GM19240 (cell line): ENCODE results near the gene KIFC1.

Experiments
- DNase-seq: peaks from one replicate; pipeline ENCODE4 v3.0.0; 2011; ENCODE audit warnings: low spot score; ENCODE audit not compliant: insufficient read length

The KIFC1 gene

DNA sequence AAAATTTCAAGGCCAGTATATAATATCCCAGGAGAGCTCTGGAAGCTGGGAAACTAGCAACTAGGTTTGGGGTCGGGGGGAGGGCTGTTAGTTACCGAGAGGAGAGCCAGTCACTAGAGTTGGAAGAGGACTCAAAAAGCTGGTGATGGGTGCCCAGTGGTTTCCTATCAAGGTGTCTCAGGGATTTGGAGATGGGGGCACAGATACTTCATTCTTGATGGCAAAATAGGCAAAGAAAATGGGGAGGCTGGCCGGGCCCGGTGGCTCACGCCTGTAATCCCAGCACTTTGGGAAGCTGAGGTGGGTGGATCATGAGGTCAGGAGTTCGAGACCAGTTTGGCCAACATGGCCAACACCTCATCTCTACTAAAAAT, 20.0 kb downstream of the KIFC1 start:
- DNase-seq, result no peak

DNA sequence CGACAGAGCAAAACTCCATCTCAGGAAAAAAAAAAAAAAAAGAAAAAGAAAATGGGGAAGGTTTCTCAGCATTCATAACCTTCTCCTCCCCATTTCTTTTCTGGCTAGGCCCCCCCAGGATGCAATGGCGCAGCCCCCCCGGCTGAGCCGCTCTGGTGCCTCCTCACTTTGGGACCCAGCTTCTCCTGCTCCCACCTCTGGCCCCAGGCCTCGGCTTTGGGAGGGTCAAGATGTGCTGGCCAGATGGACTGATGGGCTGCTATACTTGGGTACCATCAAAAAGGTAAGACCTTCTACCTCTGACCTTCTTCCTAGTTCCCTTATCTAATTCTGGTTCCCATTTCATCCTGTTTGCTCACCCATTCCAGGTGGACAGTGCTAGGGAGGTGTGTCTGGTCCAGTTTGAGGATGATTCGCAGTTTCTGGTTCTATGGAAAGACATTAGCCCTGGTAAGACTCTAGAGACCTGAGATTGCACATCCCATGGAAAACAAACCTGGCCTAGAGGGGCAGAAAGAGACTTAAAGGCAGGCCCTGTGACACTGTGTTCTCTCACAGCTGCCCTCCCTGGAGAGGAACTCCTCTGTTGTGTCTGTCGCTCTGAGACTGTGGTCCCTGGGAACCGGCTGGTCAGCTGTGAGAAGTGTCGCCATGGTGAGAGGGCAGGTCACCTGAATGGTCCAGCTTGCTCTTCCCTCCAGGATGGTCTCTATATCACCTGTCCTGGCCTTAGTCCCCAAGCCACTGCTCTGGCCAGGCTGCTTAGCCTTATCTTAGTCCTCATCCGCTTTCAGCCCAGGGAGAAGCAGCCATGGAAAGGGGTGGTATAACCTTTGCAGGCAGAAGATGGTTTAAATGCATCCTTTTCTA, 20.8 kb downstream of the KIFC1 start:
- DNase-seq, result no peak

DNA sequence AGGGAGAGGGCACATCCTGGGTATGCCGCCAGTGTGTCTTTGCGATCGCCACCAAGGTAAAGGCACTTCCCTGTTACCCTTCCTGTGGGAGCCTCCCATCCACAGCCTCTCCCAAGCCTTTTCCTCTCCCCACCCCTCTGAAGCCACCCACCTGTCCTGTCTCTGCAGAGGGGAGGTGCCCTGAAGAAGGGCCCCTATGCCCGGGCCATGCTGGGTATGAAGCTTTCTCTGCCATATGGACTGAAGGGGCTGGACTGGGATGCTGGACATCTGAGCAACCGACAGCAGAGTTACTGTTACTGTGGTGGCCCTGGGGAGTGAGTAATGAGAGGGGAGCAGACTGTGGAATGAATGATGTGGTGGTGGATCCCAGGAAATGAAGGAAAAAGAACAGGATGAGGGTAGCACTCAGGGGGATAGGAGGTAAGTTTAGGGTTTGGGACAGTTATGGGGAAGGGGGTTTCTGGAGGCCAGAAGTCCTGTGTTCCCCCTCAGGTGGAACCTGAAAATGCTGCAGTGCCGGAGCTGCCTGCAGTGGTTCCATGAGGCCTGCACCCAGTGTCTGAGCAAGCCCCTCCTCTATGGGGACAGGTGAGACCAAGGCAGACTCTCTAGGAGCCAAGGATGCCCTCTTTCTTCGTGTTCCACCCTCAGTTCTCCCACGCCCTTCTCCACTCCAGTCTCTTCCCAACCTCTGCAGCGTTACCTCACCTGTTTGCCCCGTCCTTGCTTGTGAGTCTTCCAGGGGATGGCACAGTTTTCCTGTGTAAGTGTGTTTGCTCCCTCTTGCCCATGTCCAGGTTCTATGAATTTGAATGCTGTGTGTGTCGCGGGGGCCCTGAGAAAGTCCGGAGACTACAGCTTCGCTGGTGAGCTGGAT, 21.9 kb downstream of the KIFC1 start:
- no peak for DNase-seq

DNA sequence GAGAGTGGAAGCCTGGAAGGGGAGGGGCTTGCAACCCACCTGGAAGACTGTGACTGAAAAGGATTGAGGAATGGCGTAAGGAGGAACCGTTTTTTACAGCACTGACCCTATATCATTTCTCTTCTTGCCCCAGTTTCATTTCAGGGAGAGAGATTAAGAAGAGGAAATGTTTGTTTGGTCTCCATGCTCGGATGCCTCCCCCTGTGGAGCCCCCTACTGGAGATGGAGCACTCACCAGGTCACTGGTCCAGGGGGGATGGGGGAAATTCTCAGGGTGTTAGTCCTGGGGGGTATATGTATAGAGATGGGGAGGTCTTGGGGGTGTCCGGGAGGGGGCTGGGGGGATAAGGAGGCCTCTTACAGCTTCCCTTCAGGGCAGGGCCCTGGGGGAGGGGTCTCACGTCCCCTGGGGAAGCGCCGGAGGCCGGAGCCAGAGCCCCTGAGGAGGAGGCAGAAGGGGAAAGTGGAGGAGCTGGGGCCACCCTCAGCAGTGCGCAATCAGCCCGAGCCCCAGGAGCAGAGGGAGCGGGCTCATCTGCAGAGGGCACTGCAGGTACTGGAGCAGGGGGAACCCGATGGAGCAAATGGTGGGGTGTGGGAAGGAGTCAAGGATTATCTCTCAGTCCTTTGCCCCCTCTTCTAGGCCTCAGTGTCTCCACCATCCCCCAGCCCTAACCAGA, 23.1 kb downstream of the KIFC1 start:
- no peak for DNase-seq

DNA sequence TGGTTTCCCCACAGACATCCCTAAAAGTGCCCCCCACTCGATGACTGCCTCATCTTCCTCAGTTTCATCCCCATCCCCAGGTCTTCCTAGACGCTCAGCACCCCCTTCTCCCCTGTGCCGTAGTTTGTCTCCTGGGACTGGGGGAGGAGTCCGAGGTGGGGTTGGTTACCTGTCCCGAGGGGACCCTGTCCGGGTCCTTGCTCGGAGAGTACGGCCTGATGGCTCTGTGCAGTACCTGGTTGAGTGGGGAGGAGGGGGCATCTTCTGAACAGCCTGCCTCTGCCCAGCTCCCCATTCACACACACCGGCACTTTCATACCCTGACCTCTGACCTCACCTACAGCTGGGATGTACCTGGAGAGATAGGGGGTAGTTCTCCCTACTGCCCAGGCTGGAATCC, 24.2 kb downstream of the KIFC1 start:
- DNase-seq, result no peak

DNA sequence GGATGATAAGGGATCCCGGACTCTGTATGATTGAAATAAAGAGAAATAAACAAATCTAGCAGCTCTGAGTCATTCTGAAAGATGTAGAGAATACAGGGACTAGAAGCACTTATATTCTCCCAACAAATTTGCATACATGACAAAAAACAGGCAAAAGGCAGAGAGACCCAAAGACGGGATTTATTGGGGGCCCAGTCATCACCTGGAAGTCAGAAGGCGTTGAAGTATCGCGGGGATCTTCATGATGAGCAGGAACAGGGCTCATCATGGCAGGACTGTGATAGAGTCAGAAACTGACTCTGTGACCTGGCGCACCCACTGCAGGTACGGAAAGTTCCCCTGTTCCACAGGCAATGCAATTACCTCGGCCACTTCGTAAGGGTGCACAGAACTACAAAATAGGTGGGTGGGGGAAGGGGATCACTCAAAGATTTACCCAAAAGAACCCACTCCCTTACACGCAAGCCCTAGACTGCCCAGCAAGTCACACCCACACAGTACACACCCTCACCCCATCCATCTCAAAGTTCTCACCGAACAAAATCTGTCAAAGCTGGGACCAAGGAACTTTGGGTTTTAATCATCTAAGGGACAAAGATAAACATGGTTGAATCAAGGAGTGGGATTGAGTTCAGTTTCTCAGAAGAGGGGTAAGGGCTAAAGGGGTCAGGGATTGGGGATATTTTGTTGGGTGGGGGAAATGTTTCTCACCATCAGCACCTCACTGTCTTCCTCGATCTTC, 24.9 kb downstream of the KIFC1 start:
- DNase-seq, result no peak

DNA sequence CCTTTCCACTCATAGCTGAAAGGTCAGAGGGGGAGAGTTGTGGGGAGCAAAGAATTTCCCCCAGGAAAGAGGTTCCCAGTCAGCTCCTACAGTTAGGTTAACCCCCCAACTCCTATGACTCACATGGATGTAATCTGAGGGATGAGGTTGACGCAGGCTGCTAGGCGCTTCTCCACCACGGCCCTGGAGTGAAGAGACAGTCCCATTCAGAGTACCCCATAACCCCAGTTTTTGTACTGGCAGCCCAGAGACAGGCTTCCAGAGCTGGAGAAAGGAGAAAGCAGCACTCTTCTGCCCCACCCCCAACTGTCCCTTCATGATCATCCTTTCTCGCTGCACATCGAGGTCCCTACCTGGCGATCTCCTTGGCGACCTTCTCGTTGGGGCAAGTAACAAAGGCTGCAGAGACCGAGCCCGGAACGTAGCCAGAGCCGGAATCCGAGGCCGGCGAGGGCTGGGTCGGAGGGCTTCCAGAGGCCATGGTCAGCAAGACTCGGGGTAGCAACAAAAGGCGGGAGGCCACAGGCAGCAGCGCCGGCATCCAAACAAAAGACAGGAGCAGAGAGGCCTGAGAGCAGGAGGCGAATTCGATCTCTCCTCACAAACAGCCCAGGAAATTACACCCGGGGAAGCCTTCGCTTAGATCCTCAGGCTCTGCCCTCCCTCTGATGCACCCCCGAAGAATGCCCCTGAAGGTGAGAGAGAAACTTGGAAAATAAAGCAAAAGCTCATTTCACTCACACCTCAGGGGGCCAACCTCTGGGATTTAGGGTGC, 25.7 kb downstream of the KIFC1 start:
- DNase-seq, result no peak

DNA sequence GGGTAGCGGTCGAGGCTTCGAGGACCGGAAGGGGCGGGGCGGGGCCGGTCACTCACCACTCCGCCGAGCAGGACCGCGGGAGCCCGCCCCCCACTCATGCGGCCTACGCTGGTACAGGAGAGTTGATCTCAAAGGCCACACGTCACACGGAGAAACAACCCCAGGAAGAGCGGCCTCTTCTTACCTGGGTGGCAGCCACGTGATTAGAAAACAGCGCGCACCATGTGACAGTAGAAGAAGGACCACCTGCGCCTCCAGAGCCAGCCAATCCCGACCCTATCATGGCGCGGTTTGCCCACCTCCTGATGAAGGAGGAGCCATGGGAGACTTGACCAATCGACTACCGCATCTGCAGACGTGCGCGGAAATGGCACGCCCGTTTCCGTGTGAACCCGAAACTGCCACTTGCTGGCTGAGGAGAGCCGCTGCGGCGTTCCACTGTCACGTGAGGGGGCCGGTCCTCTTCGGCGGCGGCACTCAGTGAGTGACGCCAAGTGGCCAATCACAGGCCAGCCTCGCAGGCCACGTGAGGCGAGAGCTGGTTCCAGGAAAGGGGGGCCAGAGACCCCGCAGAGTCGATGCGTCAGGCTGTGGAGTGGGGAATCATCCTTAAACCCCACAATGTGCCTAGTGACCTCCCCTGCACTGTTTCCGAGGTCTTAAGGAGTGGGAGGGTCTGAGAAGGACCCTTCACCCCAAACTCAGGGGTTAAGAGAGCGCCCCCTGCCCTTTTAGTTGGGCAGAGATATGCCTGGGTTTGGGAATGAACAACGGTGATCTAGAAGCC, 26.5 kb downstream of the KIFC1 start, which contains the start of gene CUTA:
Gene CUTA, minus strand, starts transcription at position 205 of the 787 bp plus-strand sequence. Its CDS starts 107 bp downstream, at position 98.
- DNase-seq, result peak; percentile 88

DNA sequence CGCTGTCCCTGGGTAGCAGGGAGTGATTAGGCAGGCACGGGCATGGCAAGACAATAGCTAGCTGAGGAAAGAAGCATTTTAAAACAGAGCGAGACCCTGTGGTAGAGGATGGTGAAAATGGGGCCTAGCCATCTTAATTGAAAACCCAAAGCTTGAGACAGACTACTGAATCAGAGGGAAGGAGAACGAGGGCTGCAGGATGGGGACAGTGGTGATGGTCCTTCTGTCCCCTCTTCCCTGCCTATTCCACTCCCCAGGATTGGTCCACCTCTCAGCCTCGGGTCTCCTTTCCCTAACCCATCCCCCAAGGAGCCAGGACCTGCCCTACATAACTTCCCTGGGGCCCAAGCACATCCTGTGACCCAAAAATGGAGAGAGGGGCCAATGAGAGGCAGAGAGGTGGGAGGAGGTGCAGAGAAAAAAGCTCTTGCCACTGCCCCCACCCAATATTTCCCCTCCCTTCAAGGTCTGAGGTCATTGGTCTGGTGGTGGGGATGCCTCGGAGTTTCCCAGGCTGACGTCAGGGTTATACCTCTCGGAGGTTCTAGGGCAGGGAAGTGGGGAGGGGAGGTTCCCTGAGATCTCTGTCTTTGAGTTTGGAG, 27.2 kb downstream of the KIFC1 start:
- DNase-seq, result no peak

DNA sequence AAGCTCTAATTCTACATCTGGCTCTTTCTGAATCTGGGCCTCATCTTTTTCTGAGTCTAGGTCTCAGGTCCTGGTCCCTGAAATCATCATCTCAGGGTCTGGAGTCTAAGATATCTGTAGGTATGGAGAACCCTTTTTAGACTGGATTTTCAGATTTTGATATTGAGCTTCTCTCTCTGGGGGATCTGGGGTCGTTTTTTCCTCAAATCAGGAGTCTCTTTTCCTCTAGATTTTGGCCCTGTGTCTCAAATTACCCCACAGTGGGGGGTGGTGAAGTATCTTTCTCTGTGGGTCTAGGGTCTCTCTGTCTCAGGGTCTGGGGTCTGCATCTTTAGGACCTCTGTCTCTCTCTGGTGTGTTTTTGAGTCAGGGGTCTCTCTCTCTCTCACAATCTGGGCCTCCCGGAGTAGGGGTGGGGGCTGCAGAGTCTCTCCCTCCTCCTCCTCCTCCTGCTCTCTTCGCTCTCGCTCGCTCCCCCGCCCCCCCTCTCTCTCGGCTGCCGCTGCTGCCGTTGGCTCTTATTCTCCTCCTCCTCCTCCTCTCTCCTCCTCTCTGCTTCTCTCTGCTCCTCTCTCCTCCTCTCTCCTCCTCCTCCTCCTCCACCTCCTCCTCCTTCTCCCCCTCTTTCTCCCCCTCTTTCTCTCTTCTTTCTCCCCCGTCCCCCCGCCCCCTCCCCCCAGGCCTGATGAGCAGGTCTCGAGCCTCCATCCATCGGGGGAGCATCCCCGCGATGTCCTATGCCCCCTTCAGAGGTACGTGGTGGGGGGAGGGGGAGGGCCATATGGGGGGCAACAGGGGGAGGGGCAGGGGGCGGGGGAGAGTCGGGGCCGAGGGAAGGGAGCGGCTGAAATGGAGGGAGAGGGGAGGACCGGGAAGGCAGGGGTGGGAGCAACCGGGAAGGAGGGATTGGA, 28.2 kb downstream of the KIFC1 start, which contains the start of gene SYNGAP1:
Gene SYNGAP1, plus strand, starts transcription at position 486 of the 911 bp plus-strand sequence. Its CDS starts 200 bp downstream, at position 686.
- DNase-seq, result no peak

DNA sequence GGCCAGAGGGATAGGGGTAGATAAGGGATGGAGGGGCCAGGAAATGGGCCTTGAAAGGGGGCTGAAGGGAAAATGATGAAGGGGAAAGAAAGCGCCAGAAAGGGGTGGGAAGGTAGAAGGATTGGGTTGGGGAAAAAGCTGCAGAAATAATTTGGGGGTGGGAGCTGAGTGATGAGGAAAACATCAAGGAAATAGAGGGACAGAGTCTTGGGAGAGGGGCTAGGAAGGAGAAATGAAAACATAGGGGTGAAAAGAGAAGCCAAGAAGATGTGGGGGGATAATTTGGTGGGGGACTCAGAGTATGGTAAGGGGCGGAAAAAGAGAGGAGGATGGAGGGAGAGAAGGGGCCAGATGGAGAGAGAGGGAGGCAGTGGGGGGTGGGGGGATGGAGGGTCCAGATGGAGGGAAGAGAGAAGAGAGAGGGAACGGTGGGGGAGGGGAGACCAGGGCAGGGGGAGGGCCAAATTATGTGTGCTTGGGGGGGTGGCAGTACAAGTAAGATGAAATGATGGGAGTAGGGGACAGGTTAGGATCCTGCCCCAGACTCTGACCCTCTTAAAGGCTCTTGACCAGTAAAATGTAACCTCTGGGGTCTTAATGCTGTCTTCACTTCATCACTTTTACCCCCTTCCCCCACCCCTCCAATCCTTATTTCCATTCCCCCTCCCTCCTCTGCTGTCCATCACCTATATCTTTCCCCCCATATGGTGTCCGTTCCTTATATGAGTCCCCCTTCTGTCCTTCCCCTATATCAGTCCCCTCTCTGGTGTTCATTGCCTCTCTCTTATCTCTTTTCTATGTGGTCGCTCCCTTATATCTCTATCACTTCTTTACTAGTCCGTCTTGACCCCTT, 29.1 kb downstream of the KIFC1 start:
- DNase-seq, result no peak

DNA sequence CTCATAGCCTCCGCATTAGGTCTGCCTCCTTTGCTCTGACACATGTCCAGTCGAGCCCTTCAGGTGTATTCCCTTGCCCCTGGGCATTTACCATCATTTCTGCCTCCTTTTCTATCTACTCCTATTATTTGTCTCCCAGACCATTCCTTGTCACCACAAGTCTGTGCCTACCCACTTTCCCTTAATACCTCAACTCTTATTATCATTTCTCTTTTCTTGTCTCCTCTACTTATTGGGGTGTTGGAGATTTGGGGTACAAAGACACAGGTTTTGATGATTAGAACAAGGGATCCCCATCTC, 29.7 kb downstream of the KIFC1 start:
- DNase-seq, result no peak

DNA sequence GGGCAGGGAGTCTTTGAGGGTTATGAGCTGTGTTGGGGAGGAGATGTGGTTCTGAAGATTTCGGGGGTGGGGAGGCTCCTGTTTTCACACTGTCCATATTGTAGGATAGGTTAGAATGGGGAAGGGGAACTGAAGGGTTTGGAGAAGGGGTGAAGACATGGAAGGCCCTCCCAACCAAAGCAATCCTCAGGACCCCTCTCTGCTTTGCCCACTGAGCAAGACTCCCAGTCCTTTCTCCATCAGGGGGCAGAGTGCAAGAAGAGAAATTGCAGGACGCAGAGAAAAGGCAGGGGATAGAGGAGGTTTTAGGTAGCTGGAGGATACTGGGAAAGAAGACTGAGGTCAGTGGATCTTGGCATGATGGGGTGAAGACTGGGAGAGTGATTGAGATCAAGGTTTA, 32.2 kb downstream of the KIFC1 start:
- DNase-seq, result no peak

DNA sequence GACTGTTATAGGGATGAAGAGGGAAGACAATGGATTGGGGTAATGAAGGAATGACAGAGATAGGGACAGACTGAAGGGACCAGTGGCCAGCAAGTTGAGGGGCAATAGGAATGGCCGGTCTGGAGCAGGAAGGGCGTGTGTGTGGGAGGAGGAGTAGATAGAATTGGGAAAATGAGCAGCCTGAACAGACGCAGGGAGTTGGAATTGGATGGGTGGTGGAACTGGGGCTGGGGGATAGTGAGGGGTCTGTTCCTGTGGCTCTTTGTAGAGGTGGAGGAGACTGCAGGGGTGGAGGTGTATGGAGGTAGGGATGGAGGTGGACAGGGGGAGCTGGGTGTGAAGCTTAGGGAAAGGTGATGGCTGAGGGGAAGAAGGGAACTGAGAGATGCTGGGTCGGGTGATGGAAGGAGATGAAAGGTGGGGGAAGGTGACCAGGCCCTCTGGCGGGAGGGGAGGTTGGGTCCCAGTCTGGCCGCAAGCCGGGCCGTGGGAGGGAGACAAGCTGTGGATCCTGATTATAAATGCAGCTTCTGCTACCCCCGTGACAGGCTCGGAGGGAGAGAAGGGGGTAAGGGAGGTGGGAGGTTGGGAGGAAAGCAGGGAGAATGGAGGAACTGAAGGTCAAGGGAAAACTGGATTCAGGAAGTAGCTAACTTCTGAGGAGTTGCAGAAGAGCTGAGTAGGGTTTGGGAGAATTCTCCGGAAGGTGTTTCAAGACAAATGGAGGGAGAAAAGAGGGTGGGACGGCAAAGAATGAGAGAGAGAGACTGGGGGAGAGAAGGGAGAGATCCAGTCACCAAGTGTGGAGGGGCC, 33.4 kb downstream of the KIFC1 start:
- DNase-seq, result no peak

DNA sequence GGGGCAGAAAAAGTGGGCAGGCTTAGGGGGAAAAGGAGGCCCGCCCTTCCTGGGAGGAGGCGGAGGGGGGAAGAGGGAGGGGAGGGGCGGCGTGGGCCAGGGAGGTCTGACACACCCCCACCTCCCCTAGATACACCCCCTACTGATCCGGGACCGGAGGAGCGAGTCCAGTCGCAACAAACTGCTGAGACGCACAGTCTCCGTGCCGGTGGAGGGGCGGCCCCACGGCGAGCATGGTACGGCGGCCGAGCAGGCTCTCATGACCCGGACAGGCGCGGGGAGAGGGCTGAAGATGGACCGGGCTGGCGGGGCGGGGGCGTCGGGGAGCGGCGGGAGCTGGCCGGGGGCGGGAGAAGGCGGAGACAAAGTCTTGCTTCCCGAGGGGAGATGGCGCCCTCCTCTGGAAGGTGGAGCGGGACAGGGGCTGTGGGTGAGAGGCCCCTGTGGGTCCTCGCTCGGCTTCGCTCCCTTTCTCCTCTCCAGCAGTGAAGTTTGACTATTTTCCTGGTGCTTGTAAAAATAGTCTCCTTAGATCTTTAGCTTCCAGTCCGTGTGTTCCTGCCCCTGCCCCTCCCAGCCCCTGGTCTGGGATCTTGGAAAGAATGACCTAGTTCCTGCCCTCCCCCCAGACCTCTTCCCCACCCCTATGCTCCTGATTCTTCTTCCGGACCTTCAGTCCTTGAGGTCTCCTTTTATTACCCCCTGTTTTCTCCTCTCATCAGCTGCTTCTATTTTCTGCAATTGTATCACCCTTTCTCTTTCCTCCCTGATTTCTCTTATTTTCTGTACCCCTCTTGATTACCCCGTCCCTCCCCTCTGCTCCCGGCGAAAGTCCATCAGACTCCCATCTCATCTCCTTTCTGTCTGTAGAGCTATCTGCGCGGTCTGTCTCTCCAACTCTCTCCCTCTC, 34.3 kb downstream of the KIFC1 start:
- peak; percentile 79 for DNase-seq
